Uterus (tissue), 2 donors: ENCODE data around the gene PKD1.

Source experiments
- POLR2A ChIP-seq, 2 donors: fragments of 450-650 bp; IDR thresholded peaks; one replicate each; pipeline ENCODE4 v1.6.1; 2016; ENCODE audit warnings: antibody characterized with exemption in 2 of 2, mild to moderate bottlenecking in 1 of 2, moderate library complexity in 1 of 2
- TF ChIP-seq, protein P1 (sequence below), 4 experiments: fragments of 200-600 bp in 2 of 4; fragments of 450-650 bp in 2 of 4; sonication (generic) in 2 of 4; IDR thresholded peaks; one replicate each; pipeline ENCODE4 v1.5.1; 2016 to 2019; ENCODE audit warnings: antibody characterized with exemption in 4 of 4, mild to moderate bottlenecking in 2 of 4, moderate library complexity in 1 of 4

DNA sequence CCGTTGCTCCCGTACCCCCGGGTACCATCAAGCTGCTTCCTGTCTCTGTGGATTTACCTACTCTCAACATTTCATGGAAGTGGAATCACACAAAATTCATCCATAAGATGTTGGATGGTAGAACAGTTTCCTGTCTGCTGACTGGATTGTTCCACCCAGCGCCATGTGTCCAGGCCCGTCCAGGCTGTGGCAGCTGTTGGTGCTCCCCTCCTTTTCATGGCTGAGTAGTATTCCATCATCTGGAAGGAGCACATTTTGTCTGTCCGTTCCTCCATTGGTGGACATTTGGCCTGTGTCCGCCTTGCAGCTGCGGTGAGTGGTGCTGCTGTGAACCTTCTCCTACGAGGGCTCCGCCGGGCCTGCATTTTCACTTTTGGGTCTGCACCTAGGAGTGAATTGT is 69.6 kb downstream of the PKD1 start:
- TF ChIP-seq, protein P1, sequence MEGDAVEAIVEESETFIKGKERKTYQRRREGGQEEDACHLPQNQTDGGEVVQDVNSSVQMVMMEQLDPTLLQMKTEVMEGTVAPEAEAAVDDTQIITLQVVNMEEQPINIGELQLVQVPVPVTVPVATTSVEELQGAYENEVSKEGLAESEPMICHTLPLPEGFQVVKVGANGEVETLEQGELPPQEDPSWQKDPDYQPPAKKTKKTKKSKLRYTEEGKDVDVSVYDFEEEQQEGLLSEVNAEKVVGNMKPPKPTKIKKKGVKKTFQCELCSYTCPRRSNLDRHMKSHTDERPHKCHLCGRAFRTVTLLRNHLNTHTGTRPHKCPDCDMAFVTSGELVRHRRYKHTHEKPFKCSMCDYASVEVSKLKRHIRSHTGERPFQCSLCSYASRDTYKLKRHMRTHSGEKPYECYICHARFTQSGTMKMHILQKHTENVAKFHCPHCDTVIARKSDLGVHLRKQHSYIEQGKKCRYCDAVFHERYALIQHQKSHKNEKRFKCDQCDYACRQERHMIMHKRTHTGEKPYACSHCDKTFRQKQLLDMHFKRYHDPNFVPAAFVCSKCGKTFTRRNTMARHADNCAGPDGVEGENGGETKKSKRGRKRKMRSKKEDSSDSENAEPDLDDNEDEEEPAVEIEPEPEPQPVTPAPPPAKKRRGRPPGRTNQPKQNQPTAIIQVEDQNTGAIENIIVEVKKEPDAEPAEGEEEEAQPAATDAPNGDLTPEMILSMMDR (IDR thresholded peaks at IDR 0.05), result no peak
- no peak for TF ChIP-seq POLR2A (IDR thresholded peaks at IDR 0.05)
